LNCaP clone FGC (cell line): ENCODE data around the gene NFIB.

Source experiments
- DNase-seq: peaks from one replicate; pipeline ENCODE4 v3.0.0-alpha.2; 2011; ENCODE audit warnings: low read depth
- H3K4me3 ChIP-seq: 2 replicates; pipeline ENCODE4 v1.5.1; 2011; ENCODE audit warnings: mild to moderate bottlenecking, low read depth, low read length, control low read depth
- CTCF ChIP-seq: IDR thresholded peaks from 2 replicates; pipeline ENCODE4 v1.5.1; 2012; ENCODE audit warnings: mild to moderate bottlenecking; ENCODE audit not compliant: control insufficient read depth, insufficient read depth; ENCODE audit errors: extremely low read depth

The NFIB gene

GRCh38 chr9:14127656-14128055 lies 186.3 kb downstream of the NFIB start:
- H3K4me3 ChIP-seq, result no peak overlapping the region
- no peak for TF ChIP-seq CTCF
- DNase-seq, result no peak

- no peak for DNase-seq
- no peak for TF ChIP-seq CTCF
- H3K4me3 ChIP-seq, result no peak overlapping the region
Measured at GRCh38 chr9:14119694-14120514, 194.0 kb downstream of the NFIB start.

GRCh38 chr9:14112226-14112625 lies 201.7 kb downstream of the NFIB start:
- no peak for TF ChIP-seq CTCF
- DNase-seq, result no peak

GRCh38 chr9:14111696-14112095 lies 202.2 kb downstream of the NFIB start:
- no peak for TF ChIP-seq CTCF
- no peak for DNase-seq
- H3K4me3 ChIP-seq, result no peak overlapping the region

More at GRCh38 chr9:14112226-14112625, 201.7 kb downstream of the NFIB start:
- no peak overlapping the region for H3K4me3 ChIP-seq

GRCh38 chr9:14107977-14108376 lies 206.0 kb downstream of the NFIB start:
- no peak overlapping the region for H3K4me3 ChIP-seq
- DNase-seq, result no peak
- no peak for TF ChIP-seq CTCF

- DNase-seq, result no peak
Measured at GRCh38 chr9:14107495-14107894, 206.4 kb downstream of the NFIB start.

More at GRCh38 chr9:14107495-14107894, 206.4 kb downstream of the NFIB start:
- H3K4me3 ChIP-seq, result no peak overlapping the region
- no peak for TF ChIP-seq CTCF
